Measurements from ENCODE around the gene C1QTNF3.

DNA sequence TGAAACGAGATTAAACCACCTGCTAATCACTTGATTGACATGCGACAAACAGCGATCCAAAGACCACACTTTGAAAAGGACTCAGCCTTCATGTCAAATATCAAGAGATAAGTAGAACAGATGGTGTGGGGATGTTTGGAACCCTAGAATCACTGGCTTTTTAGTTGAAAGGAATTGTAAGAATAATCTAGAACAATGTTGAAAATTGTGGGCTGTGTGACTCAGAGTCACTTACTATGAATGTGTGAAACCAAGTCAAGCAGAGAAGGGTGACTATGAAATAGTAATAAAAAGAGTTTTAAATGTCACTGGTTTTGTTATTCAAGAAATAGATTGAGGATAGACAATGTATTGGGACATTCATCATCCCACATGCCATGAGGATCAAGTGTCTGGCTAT, 14.1 kb upstream of the C1QTNF3 start:
- TF ChIP-seq, protein P1, sequence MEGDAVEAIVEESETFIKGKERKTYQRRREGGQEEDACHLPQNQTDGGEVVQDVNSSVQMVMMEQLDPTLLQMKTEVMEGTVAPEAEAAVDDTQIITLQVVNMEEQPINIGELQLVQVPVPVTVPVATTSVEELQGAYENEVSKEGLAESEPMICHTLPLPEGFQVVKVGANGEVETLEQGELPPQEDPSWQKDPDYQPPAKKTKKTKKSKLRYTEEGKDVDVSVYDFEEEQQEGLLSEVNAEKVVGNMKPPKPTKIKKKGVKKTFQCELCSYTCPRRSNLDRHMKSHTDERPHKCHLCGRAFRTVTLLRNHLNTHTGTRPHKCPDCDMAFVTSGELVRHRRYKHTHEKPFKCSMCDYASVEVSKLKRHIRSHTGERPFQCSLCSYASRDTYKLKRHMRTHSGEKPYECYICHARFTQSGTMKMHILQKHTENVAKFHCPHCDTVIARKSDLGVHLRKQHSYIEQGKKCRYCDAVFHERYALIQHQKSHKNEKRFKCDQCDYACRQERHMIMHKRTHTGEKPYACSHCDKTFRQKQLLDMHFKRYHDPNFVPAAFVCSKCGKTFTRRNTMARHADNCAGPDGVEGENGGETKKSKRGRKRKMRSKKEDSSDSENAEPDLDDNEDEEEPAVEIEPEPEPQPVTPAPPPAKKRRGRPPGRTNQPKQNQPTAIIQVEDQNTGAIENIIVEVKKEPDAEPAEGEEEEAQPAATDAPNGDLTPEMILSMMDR (IDR thresholded peaks at IDR 0.05; ENCODE audit: extremely low read depth in 1 of 2, insufficient read depth in 1 of 2, low read depth in 1 of 2, low read length in 2 of 2) = no peak
- TF ChIP-seq POLR2AphosphoS5 (IDR thresholded peaks at IDR 0.05; ENCODE audit: insufficient read depth, low read depth, low read length) (no peak), POLR2A (IDR thresholded peaks at IDR 0.05; ENCODE audit: low read depth, low read length) (no peak), EZH2 (IDR thresholded peaks at IDR 0.05; ENCODE audit: borderline replicate concordance, low read depth, low read length, severe bottlenecking) (no peak)
